HCT116 (cell line): ENCODE results near the gene SRRM2. TPM values are rescaled to one million over a fixed set of nuclear protein-coding genes. Genes with fewer than 3 reads are reported as not detected.

Source experiments
- ATAC-seq: fragments of 200-7000 bp; cut with Tn5 transposase; 2 replicates; pipeline ENCODE4 v1.9.1; 2020; ENCODE audit warnings: mild to moderate bottlenecking, moderate library complexity
- BruUV-seq: library from RNA; stranded (reverse); fragments of 400-500 nt; replicated peaks from 2 replicates; lab custom pipeline; 2021; lab: Mats Ljungman, UMichigan
- CTCF ChIA-PET: fragments of 300-600 bp; sonication (Branson Sonifier 250); formaldehyde crosslinking; loops from one replicate; lab custom pipeline; 2021; ENCODE audit warnings: antibody characterized with exemption; lab: Charles Lee
- POLR2A ChIA-PET: fragments of 300-600, 350-600 bp; sonication (Branson Sonifier 250); formaldehyde crosslinking; loops from one replicate; lab custom pipeline; 2021; ENCODE audit warnings: antibody characterized with exemption; lab: Charles Lee
- RAD21 ChIA-PET, 2 experiments: fragments of 300-600 bp; sonication (Branson Sonifier 250); formaldehyde crosslinking; loops; one replicate each; lab custom pipeline; 2023; ENCODE audit warnings: low total read pairs in 2 of 2; ENCODE audit not compliant: uncharacterized antibody in 2 of 2, unreplicated experiment in 2 of 2, low non-redundant PET in 1 of 2; lab: Charles Lee
- DNase-seq: peaks from one replicate; pipeline ENCODE4 v3.0.0-alpha.2; 2010; ENCODE audit warnings: low read depth, low spot score
- H2AFZ ChIP-seq: fragments of 200-600 bp; shearing (Covaris generic), sonication (generic); 2 replicates; pipeline ENCODE4 v1.6.1; 2017; ENCODE audit warnings: low read depth, mixed run types, mixed read lengths, antibody characterized with exemption, low read length; ENCODE audit not compliant: poor library complexity, severe bottlenecking
- H3K27ac ChIP-seq: 2 replicates; pipeline ENCODE4 v1.5.1; 2012; ENCODE audit warnings: low read depth, low read length
- H3K27me3 ChIP-seq: fragments of 200-600 bp; sonication (generic); 2 replicates; pipeline ENCODE4 v1.6.1; 2016; ENCODE audit warnings: mixed run types, low read length, mixed read lengths; ENCODE audit not compliant: insufficient read depth
- H3K36me3 ChIP-seq, 2 experiments: fragments of 200-500 bp in 1 of 2; fragments of 200-600 bp in 1 of 2; sonication (Bioruptor generic) in 1 of 2; sonication (generic) in 1 of 2; 2 replicates each; pipeline versions ENCODE4 v1.5.1 to v1.6.1; 2014 to 2016; ENCODE audit warnings: low read length in 2 of 2, inconsistent platforms in 1 of 2, mixed read lengths in 1 of 2, mixed run types in 1 of 2; ENCODE audit not compliant: insufficient read depth in 2 of 2, control insufficient read depth in 1 of 2
- H3K4me1 ChIP-seq, 2 experiments: fragments of 200-600 bp in 1 of 2; sonication (generic) in 1 of 2; 2 replicates each; pipeline versions ENCODE4 v1.5.1 to v1.6.1; 2012 to 2017; ENCODE audit warnings: low read length in 2 of 2, inconsistent platforms in 1 of 2, mild to moderate bottlenecking in 1 of 2, mixed read lengths in 1 of 2, mixed run types in 1 of 2, moderate library complexity in 1 of 2; ENCODE audit not compliant: insufficient read depth in 2 of 2, control insufficient read depth in 1 of 2
- H3K4me2 ChIP-seq: fragments of 200-600 bp; sonication (generic); 2 replicates; pipeline ENCODE4 v1.6.1; 2017; ENCODE audit warnings: mixed run types, low read length, mixed read lengths
- H3K4me3 ChIP-seq, 2 experiments: fragments of 200-600 bp in 1 of 2; sonication (generic) in 1 of 2; replicated peaks in 1 of 2; 2 replicates each; pipeline ENCODE4 v1.5.1; 2011 to 2016; ENCODE audit warnings: low read length in 2 of 2, control low read depth in 1 of 2, low read depth in 1 of 2, mild to moderate bottlenecking in 1 of 2, mixed read lengths in 1 of 2, mixed run types in 1 of 2
- H3K79me2 ChIP-seq: fragments of 200-600 bp; sonication (generic); 2 replicates; pipeline ENCODE4 v1.6.1; 2017; ENCODE audit warnings: mild to moderate bottlenecking, mixed run types, low read length, moderate library complexity, mixed read lengths; ENCODE audit not compliant: insufficient read depth
- H3K9ac ChIP-seq: fragments of 200-600 bp; sonication (generic); 2 replicates; pipeline ENCODE4 v1.6.1; 2016; ENCODE audit warnings: low read length, mixed read lengths
- H3K9me2 ChIP-seq: fragments of 200-600 bp; sonication (generic), shearing (Covaris generic); 2 replicates; pipeline ENCODE4 v1.6.1; 2017; ENCODE audit warnings: mixed run types, mild to moderate bottlenecking, moderate library complexity; ENCODE audit not compliant: insufficient read depth
- H3K9me3 ChIP-seq, 2 experiments: fragments of 200-500 bp in 1 of 2; fragments of 200-600 bp in 1 of 2; sonication (Bioruptor generic) in 1 of 2; sonication (generic) in 1 of 2; 2 replicates each; pipeline ENCODE4 v1.6.1; 2014 to 2017; ENCODE audit warnings: low read length in 2 of 2, mixed read lengths in 2 of 2, inconsistent platforms in 1 of 2, low read depth in 1 of 2, mild to moderate bottlenecking in 1 of 2, mixed run types in 1 of 2, moderate library complexity in 1 of 2; ENCODE audit not compliant: control insufficient read depth in 1 of 2, insufficient read depth in 1 of 2
- H4K20me1 ChIP-seq: fragments of 200-600 bp; sonication (generic), shearing (Covaris generic); 2 replicates; pipeline ENCODE4 v1.6.1; 2017; ENCODE audit warnings: mixed run types, mild to moderate bottlenecking, moderate library complexity; ENCODE audit not compliant: insufficient read depth
- CBX3 ChIP-seq: IDR thresholded peaks from 2 replicates; pipeline ENCODE4 v1.6.1; 2012; ENCODE audit warnings: low read depth
- CEBPB ChIP-seq: IDR thresholded peaks from 2 replicates; pipeline ENCODE4 v1.6.1; 2012; ENCODE audit warnings: low read depth
- CTCF ChIP-seq, 3 experiments: fragments of 200-600 bp in 1 of 3; sonication (generic) in 1 of 3; IDR thresholded peaks in 2 of 3; conservative IDR thresholded peaks in 1 of 3; 2 replicates each; pipeline ENCODE4 v1.5.1; 2012 to 2017; ENCODE audit warnings: low read depth in 2 of 3, low read length in 2 of 3, antibody characterized with exemption in 1 of 3, borderline replicate concordance in 1 of 3, control low read depth in 1 of 3, mild to moderate bottlenecking in 1 of 3, mixed read lengths in 1 of 3, mixed run types in 1 of 3, moderate library complexity in 1 of 3; ENCODE audit not compliant: insufficient read depth in 1 of 3
- EGR1 ChIP-seq: IDR thresholded peaks from 2 replicates; pipeline ENCODE4 v1.6.1; 2012; ENCODE audit warnings: low read depth
- ELF1 ChIP-seq: IDR thresholded peaks from 2 replicates; pipeline ENCODE4 v1.6.1; 2012; ENCODE audit warnings: low read depth, borderline replicate concordance
- EZH2 ChIP-seq: fragments of 200-600 bp; sonication (generic); IDR thresholded peaks from 2 replicates; pipeline ENCODE4 v1.6.1; 2017; ENCODE audit warnings: antibody characterized with exemption, mixed run types
- EZH2phosphoT487 ChIP-seq: fragments of 200-600 bp; IDR thresholded peaks from 2 replicates; pipeline ENCODE4 v1.6.1; 2018; ENCODE audit warnings: antibody characterized with exemption, borderline replicate concordance
- FOSL1 ChIP-seq: IDR thresholded peaks from 2 replicates; pipeline ENCODE4 v1.6.1; 2012; ENCODE audit warnings: low read depth
- JUND ChIP-seq: IDR thresholded peaks from 2 replicates; pipeline ENCODE4 v1.6.1; 2012
- MAX ChIP-seq: IDR thresholded peaks from 2 replicates; pipeline ENCODE4 v1.6.1; 2012
- POLR2A ChIP-seq: IDR thresholded peaks from 2 replicates; pipeline ENCODE4 v1.7.0; 2011; ENCODE audit warnings: borderline replicate concordance; ENCODE audit not compliant: insufficient read depth, insufficient read length; ENCODE audit errors: extremely low read depth
- SP1 ChIP-seq: IDR thresholded peaks from 2 replicates; pipeline ENCODE4 v1.6.1; 2012; ENCODE audit warnings: low read depth
- TCF7L2 ChIP-seq: IDR thresholded peaks from 2 replicates; pipeline ENCODE4 v1.7.0; 2011; ENCODE audit warnings: borderline replicate concordance, inconsistent platforms; ENCODE audit not compliant: insufficient read depth, insufficient read length; ENCODE audit errors: extremely low read depth
- YY1 ChIP-seq: IDR thresholded peaks from 2 replicates; pipeline ENCODE4 v1.6.1; 2011; ENCODE audit warnings: low read length, low read depth, moderate library complexity, mild to moderate bottlenecking; ENCODE audit not compliant: insufficient replicate concordance; ENCODE audit errors: extremely low read depth
- ZBTB33 ChIP-seq: IDR thresholded peaks from 2 replicates; pipeline ENCODE4 v1.6.1; 2011; ENCODE audit warnings: mild to moderate bottlenecking, low read length, moderate library complexity; ENCODE audit not compliant: insufficient replicate concordance; ENCODE audit errors: extremely low read depth
- ZNF274 ChIP-seq: fragments of 200-500 bp; sonication (Bioruptor generic); IDR thresholded peaks from 2 replicates; pipeline ENCODE4 v1.6.1; 2014; ENCODE audit warnings: mild to moderate bottlenecking, low read depth, low read length, inconsistent platforms
- intact Hi-C: fragments of 100-400 bp; cut with micrococcal nuclease; formaldehyde crosslinking; loops from 2 replicates; pipeline ENCODE4 v1.10.0; 2022
- total RNA-seq: library from RNA; stranded (reverse); gene quantifications from one replicate; pipeline ENCODE4 v1.2.1, GENCODE V29; 2021; ENCODE audit not compliant: unreplicated experiment

SRRM2 gene
- total RNA-seq, 1 experiment from 2014 or later = 541 TPM

- DNase-seq (no peak), ATAC-seq (no peak)
- Histone ChIP-seq H3K79me2 (no peaks in the 10 kb centered on the region), H3K4me1 (peaks cover 28 to 39% of the 10 kb centered on the region in 2 experiments), H3K9me2 (no peaks in the 10 kb centered on the region), H3K4me2 (no peak overlapping the region), H3K27ac (no peak overlapping the region), H3K9ac (no peak overlapping the region), H3K9me3 (no peaks in the 10 kb centered on the region), H4K20me1 (no peaks in the 10 kb centered on the region), H3K4me3 (no peak overlapping the region), H2AFZ (no peak overlapping the region), H3K36me3 (no peaks in the 10 kb centered on the region), H3K27me3 (no peaks in the 10 kb centered on the region)
- ChIA-PET RAD21 (no interaction called here), CTCF (no interaction called here), POLR2A (no interaction called here)
- intact Hi-C loops = no loop called here
- no peak for TF ChIP-seq EGR1
- no peak for TF ChIP-seq ZBTB33
- TF ChIP-seq EZH2 = no peak
- no peak for TF ChIP-seq CBX3
- no peak for TF ChIP-seq JUND
- TF ChIP-seq ELF1 = no peak
- TF ChIP-seq POLR2A = no peak
- no peak for TF ChIP-seq MAX
- no TSS peak for BruUV-seq
These were observed 28.3 kb upstream of the SRRM2 start for GRCh38 chr16:2724088-2724676.

DNA sequence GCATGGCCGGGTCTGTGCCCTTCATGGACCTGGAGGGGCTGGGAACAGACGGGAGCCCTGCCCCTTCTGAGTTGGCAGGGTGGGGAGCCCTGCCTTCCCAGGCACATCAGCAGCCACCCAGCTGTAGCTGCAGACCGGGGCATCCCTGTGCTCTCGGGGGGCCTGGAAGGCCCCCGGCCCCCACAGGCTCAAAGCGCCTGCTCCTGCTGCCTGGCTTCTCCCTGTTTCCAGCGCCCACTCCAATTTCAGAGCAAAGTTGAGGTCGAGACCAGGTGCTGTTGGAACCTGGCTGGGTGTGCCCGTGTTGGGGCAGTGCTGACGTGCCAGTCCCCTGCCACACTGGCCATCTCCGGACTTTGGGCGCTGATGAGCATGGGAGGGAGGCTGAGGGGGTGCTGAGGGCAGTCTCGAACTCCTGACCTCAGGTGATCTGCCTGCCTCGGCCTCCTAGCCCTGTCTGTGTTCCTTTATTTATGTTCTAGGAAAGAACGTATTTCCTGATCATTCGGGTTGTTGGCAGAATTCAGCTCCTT is 27.6 kb upstream of the SRRM2 start:
- Histone ChIP-seq H3K27me3 (no peaks in the 10 kb centered on the region), H3K4me2 (no peak overlapping the region), H4K20me1 (no peaks in the 10 kb centered on the region), H3K9me3 (no peaks in the 10 kb centered on the region), H3K9me2 (no peaks in the 10 kb centered on the region), H3K27ac (no peak overlapping the region), H3K4me3 (no peak overlapping the region), H3K79me2 (no peaks in the 10 kb centered on the region), H3K9ac (no peak overlapping the region), H3K4me1 (peaks cover 26 to 32% of the 10 kb centered on the region in 2 experiments), H3K36me3 (no peaks in the 10 kb centered on the region), H2AFZ (no peak overlapping the region)
- ChIA-PET POLR2A (no interaction called here), CTCF (no interaction called here), RAD21 (no interaction called here)
- ATAC-seq = no peak
- intact Hi-C loops = no loop called here
- no peak for DNase-seq
- no TSS peak for BruUV-seq
- TF ChIP-seq FOSL1 (no peak), YY1 (no peak), ZNF274 (no peak), POLR2A (no peak), EZH2phosphoT487 (no peak), CBX3 (no peak), EGR1 (no peak), CEBPB (no peak), TCF7L2 (no peak), CTCF (IDR thresholded peaks at IDR 0.05 in 2 of 3, conservative IDR thresholded peaks at IDR 0.05 in 1 of 3; ENCODE audit: borderline replicate concordance in 1 of 3, insufficient read depth in 1 of 3, low read depth in 2 of 3, low read length in 2 of 3) (no peak), JUND (no peak), SP1 (no peak)
